RWPE2 (cell line): ENCODE measurements around the gene PELO.

Experiments
- ATAC-seq: fragments of 200-7000 bp; cut with Tn5 transposase; 3 replicates; pipeline ENCODE4 v1.9.1; 2021; ENCODE audit warnings: low read depth
- DNase-seq: peaks from one replicate; pipeline ENCODE4 v3.0.0-alpha.2; 2020; ENCODE audit warnings: low spot score
- H3K27ac ChIP-seq: fragments of 450-650 bp; 2 replicates; pipeline ENCODE4 v1.5.1; 2017; ENCODE audit warnings: mild to moderate bottlenecking; ENCODE audit not compliant: poor library complexity, severe bottlenecking
- H3K27me3 ChIP-seq: fragments of 250-450 bp; sonication (Bioruptor Pico); 2 replicates; pipeline ENCODE4 v1.5.1; 2021; ENCODE audit warnings: mild to moderate bottlenecking, moderate library complexity; ENCODE audit not compliant: insufficient read depth, poor library complexity, severe bottlenecking
- H3K36me3 ChIP-seq: fragments of 250-450 bp; sonication (Bioruptor Pico); 2 replicates; pipeline ENCODE4 v1.5.1; 2020; ENCODE audit warnings: low read depth, mild to moderate bottlenecking, moderate library complexity
- H3K4me1 ChIP-seq: fragments of 250-450 bp; sonication (Bioruptor Pico); 2 replicates; pipeline ENCODE4 v1.5.1; 2021; ENCODE audit warnings: mild to moderate bottlenecking, moderate library complexity; ENCODE audit not compliant: insufficient read depth, poor library complexity, severe bottlenecking
- H3K4me3 ChIP-seq: fragments of 250-450 bp; sonication (Bioruptor Pico); 2 replicates; pipeline ENCODE4 v1.5.1; 2021; ENCODE audit warnings: mild to moderate bottlenecking, moderate library complexity; ENCODE audit not compliant: severe bottlenecking
- H3K9me3 ChIP-seq: fragments of 250-450 bp; sonication (Bioruptor Pico); 2 replicates; pipeline ENCODE4 v1.5.1; 2021; ENCODE audit warnings: mild to moderate bottlenecking, moderate library complexity; ENCODE audit not compliant: severe bottlenecking
- CTCF ChIP-seq: fragments of 450-650 bp; IDR thresholded peaks from one replicate; pipeline ENCODE4 v1.5.1; 2017; ENCODE audit warnings: mild to moderate bottlenecking, moderate library complexity; ENCODE audit not compliant: poor library complexity, severe bottlenecking

The PELO gene

GRCh38 chr5:52789851-52790250 lies 2.1 kb downstream of the PELO start:
- ATAC-seq: no peak
- Histone ChIP-seq H3K27ac (no peak overlapping the region), H3K36me3 (0 out of 2 replicates have a peak, but pooled peaks cover 3% of the 10 kb centered on the region), H3K4me3 (no peak overlapping the region), H3K4me1 (peaks cover 15% of the 10 kb centered on the region), H3K27me3 (no peaks in the 10 kb centered on the region), H3K9me3 (no peaks in the 10 kb centered on the region)
- TF ChIP-seq CTCF: no peak
- DNase-seq: no peak

- ATAC-seq (no peak), DNase-seq (no peak)
- Histone ChIP-seq H3K36me3 (0 out of 2 replicates have a peak, but pooled peaks cover 3% of the 10 kb centered on the region), H3K4me3 (no peak overlapping the region), H3K27me3 (no peaks in the 10 kb centered on the region), H3K4me1 (peaks cover 11% of the 10 kb centered on the region), H3K27ac (no peak overlapping the region), H3K9me3 (no peaks in the 10 kb centered on the region)
- TF ChIP-seq CTCF: no peak
Measured at GRCh38 chr5:52791366-52791765, 3.6 kb downstream of the PELO start.

- no peak for DNase-seq
- no peak overlapping the region for H3K4me3 ChIP-seq
- no peak overlapping the region for H3K27ac ChIP-seq
- TF ChIP-seq CTCF: no peak
- H3K27me3 ChIP-seq: no peaks in the 10 kb centered on the region
- H3K4me1 ChIP-seq: peaks cover 4% of the 10 kb centered on the region
- no peak for ATAC-seq
- 0 out of 2 replicates have a peak, but pooled peaks cover 3% of the 10 kb centered on the region for H3K36me3 ChIP-seq
- no peaks in the 10 kb centered on the region for H3K9me3 ChIP-seq
Measured at GRCh38 chr5:52794519-52794918, 6.8 kb downstream of the PELO start.

GRCh38 chr5:52796031-52796430 lies 8.3 kb downstream of the PELO start:
- no peak for ATAC-seq
- Histone ChIP-seq H3K9me3 (no peaks in the 10 kb centered on the region), H3K27me3 (no peaks in the 10 kb centered on the region), H3K4me1 (peaks cover 4% of the 10 kb centered on the region), H3K27ac (no peak overlapping the region), H3K4me3 (no peak overlapping the region), H3K36me3 (peaks cover 10% of the 10 kb centered on the region)
- DNase-seq: no peak
- no peak for TF ChIP-seq CTCF

GRCh38 chr5:52796516-52797103 lies 8.9 kb downstream of the PELO start:
- Histone ChIP-seq H3K27me3 (no peaks in the 10 kb centered on the region), H3K36me3 (peaks cover 16% of the 10 kb centered on the region), H3K4me3 (no peak overlapping the region), H3K27ac (no peak overlapping the region), H3K9me3 (no peaks in the 10 kb centered on the region), H3K4me1 (peaks cover 4% of the 10 kb centered on the region)
- no peak for DNase-seq
- ATAC-seq: no peak
- no peak for TF ChIP-seq CTCF
